ENCODE measurements around the gene MLLT6. TPM values are rescaled to one million over a fixed set of nuclear protein-coding genes. Genes with fewer than 3 reads are reported as not detected.

MLLT6 gene
- total and polyA plus RNA-seq, 2 of the 13 experiments (the other 11 are each of a cell fraction or from before 2014, with no cell fraction given) = 50.7 to 69.5 TPM

DNA sequence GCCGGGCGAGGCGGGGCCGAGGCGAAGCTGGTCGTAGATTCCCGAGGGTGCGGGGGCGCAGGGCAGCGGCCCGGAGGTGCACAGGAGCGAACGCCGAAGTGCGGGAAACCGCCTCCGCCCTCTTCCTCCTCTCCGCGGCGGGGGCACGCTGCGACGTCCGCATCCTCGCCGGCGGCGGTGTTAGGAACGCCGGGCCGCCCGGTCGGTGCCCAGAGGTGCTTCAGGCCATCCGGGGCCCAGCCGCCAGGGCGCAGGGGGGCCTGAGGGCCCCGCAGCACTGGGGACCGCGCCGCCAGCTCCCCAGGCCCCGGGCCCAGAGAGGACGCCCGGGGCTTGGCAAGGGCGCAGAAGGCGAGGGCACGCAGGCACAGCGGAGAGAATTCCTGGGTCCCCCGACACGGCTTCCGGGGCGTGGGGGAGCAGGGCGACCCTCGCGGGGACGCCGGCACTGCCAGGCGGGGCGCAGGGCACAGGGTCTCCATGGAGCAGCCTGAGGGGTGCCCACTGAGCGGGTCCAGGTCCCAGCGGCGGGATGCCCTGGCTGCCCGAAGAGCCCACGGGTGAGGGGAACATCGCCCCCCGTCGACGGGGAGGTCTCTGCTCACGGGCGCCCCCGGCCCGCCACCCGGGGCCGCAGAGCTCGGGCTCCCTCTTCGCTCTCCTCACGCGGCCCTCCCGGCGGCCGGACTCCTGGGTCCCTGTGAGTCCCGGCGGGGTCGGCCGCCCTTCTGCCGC, 30.9 kb upstream of the MLLT6 start (continued):
- TF ChIP-seq ARID5B (CRISPR knock-in tag; IDR thresholded peaks at IDR 0.05) = 0 out of 2 replicates have a peak, but pooled peaks have one; percentile 4
- no peak for TF ChIP-seq ZNF326 (CRISPR knock-in tag; IDR thresholded peaks at IDR 0.05; ENCODE audit: borderline replicate concordance)
- TF ChIP-seq RARG (CRISPR knock-in tag; IDR thresholded peaks at IDR 0.05; ENCODE audit: low read depth) = no peak
- TF ChIP-seq, protein P1, sequence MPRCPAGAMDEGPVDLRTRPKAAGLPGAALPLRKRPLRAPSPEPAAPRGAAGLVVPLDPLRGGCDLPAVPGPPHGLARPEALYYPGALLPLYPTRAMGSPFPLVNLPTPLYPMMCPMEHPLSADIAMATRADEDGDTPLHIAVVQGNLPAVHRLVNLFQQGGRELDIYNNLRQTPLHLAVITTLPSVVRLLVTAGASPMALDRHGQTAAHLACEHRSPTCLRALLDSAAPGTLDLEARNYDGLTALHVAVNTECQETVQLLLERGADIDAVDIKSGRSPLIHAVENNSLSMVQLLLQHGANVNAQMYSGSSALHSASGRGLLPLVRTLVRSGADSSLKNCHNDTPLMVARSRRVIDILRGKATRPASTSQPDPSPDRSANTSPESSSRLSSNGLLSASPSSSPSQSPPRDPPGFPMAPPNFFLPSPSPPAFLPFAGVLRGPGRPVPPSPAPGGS (CRISPR knock-in tag; IDR thresholded peaks at IDR 0.05) = no peak
- no peak for TF ChIP-seq AKAP8 (CRISPR knock-in tag; IDR thresholded peaks at IDR 0.05)
- no peak for TF ChIP-seq SIX4 (CRISPR knock-in tag; IDR thresholded peaks at IDR 0.05)
- TF ChIP-seq, protein P2, sequence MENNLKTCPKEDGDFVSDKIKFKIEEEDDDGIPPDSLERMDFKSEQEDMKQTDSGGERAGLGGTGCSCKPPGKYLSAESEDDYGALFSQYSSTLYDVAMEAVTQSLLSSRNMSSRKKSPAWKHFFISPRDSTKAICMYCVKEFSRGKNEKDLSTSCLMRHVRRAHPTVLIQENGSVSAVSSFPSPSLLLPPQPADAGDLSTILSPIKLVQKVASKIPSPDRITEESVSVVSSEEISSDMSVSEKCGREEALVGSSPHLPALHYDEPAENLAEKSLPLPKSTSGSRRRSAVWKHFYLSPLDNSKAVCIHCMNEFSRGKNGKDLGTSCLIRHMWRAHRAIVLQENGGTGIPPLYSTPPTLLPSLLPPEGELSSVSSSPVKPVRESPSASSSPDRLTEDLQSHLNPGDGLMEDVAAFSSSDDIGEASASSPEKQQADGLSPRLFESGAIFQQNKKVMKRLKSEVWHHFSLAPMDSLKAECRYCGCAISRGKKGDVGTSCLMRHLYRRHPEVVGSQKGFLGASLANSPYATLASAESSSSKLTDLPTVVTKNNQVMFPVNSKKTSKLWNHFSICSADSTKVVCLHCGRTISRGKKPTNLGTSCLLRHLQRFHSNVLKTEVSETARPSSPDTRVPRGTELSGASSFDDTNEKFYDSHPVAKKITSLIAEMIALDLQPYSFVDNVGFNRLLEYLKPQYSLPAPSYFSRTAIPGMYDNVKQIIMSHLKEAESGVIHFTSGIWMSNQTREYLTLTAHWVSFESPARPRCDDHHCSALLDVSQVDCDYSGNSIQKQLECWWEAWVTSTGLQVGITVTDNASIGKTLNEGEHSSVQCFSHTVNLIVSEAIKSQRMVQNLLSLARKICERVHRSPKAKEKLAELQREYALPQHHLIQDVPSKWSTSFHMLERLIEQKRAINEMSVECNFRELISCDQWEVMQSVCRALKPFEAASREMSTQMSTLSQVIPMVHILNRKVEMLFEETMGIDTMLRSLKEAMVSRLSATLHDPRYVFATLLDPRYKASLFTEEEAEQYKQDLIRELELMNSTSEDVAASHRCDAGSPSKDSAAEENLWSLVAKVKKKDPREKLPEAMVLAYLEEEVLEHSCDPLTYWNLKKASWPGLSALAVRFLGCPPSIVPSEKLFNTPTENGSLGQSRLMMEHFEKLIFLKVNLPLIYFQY (CRISPR knock-in tag; IDR thresholded peaks at IDR 0.05; ENCODE audit: borderline replicate concordance) = no peak
- no peak for TF ChIP-seq ARID2 (CRISPR knock-in tag; IDR thresholded peaks at IDR 0.05; ENCODE audit: borderline replicate concordance)
- TF ChIP-seq SRSF4 (IDR thresholded peaks at IDR 0.05; ENCODE audit: low read depth, low read length, poor library complexity, severe bottlenecking) = peak; percentile 47
- TF ChIP-seq SP1 (IDR thresholded peaks at IDR 0.05) = no peak
- TF ChIP-seq SP1 (CRISPR knock-in tag; IDR thresholded peaks at IDR 0.05) = no peak
- TF ChIP-seq, protein P3, sequence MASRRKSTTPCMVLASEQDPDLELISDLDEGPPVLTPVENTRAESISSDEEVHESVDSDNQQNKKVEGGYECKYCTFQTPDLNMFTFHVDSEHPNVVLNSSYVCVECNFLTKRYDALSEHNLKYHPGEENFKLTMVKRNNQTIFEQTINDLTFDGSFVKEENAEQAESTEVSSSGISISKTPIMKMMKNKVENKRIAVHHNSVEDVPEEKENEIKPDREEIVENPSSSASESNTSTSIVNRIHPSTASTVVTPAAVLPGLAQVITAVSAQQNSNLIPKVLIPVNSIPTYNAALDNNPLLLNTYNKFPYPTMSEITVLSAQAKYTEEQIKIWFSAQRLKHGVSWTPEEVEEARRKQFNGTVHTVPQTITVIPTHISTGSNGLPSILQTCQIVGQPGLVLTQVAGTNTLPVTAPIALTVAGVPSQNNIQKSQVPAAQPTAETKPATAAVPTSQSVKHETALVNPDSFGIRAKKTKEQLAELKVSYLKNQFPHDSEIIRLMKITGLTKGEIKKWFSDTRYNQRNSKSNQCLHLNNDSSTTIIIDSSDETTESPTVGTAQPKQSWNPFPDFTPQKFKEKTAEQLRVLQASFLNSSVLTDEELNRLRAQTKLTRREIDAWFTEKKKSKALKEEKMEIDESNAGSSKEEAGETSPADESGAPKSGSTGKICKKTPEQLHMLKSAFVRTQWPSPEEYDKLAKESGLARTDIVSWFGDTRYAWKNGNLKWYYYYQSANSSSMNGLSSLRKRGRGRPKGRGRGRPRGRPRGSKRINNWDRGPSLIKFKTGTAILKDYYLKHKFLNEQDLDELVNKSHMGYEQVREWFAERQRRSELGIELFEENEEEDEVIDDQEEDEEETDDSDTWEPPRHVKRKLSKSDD (CRISPR knock-in tag; IDR thresholded peaks at IDR 0.05; ENCODE audit: low read depth) = no peak
- TF ChIP-seq ZNF850 (CRISPR knock-in tag; conservative IDR thresholded peaks at IDR 0.05) = 0 out of 2 replicates have a peak, but pooled peaks have one; percentile 35
- TF ChIP-seq NR3C1 (CRISPR knock-in tag; IDR thresholded peaks at IDR 0.05) = no peak

All from HepG2 (cell line).